Endothelial cell of umbilical vein (primary cell): Measurements from ENCODE around the gene TNPO2. TPM values are rescaled to one million over a fixed set of nuclear protein-coding genes. Genes with fewer than 3 reads are reported as not detected.

Experiments
- BruUV-seq: library from RNA; stranded (reverse); fragments of 400-500 nt; replicated peaks from 2 replicates; lab custom pipeline; 2021; lab: Mats Ljungman, UMichigan
- CTCF ChIA-PET: fragments of 300-600, 350-600 bp; sonication (Branson Sonifier 250); formaldehyde crosslinking; loops from one replicate; lab custom pipeline; 2021; ENCODE audit warnings: antibody characterized with exemption, inconsistent platforms; lab: Charles Lee
- POLR2A ChIA-PET: fragments of 300-600, 350-600 bp; sonication (Branson Sonifier 250); formaldehyde crosslinking; loops from one replicate; lab custom pipeline; 2021; ENCODE audit warnings: antibody characterized with exemption, inconsistent platforms; lab: Charles Lee
- DNase-seq: peaks from one replicate; pipeline ENCODE4 v3.0.0-alpha.2; 2011; ENCODE audit warnings: low read depth, low spot score
- FAIRE-seq: peaks from 2 replicates; lab custom pipeline; 2011; peaks lifted over from hg19 to GRCh38; lab: Jason Lieb, UNC
- H2AFZ ChIP-seq: 2 replicates; pipeline ENCODE4 v1.6.0; 2012; ENCODE audit warnings: low read depth, low read length, control low read depth, inconsistent platforms
- H3K27ac ChIP-seq: 2 replicates; pipeline ENCODE4 v1.5.1; 2011; ENCODE audit warnings: low read depth, mild to moderate bottlenecking, control low read depth, low read length, moderate library complexity; ENCODE audit not compliant: insufficient read depth
- H3K27me3 ChIP-seq, 2 experiments: 2 replicates each; pipeline versions ENCODE4 v1.6.0 to v1.6.1; 2011; ENCODE audit warnings: low read length in 2 of 2, mixed read lengths in 1 of 2; ENCODE audit not compliant: control insufficient read depth in 2 of 2, insufficient read depth in 2 of 2
- H3K36me3 ChIP-seq, 2 experiments: 2 replicates in 1 of 2; 3 replicates in 1 of 2; pipeline ENCODE4 v1.5.1; 2011; ENCODE audit warnings: low read length in 2 of 2, mild to moderate bottlenecking in 1 of 2, moderate library complexity in 1 of 2; ENCODE audit not compliant: control insufficient read depth in 2 of 2, insufficient read depth in 2 of 2; ENCODE audit errors: extremely low read depth in 1 of 2
- H3K4me1 ChIP-seq: 3 replicates; pipeline ENCODE4 v1.5.1; 2011; ENCODE audit warnings: mild to moderate bottlenecking, low read length; ENCODE audit not compliant: control insufficient read depth, insufficient read depth; ENCODE audit errors: extremely low read depth
- H3K4me2 ChIP-seq: 2 replicates; pipeline ENCODE4 v1.6.1; 2011; ENCODE audit warnings: low read length, control low read depth, mixed read lengths; ENCODE audit not compliant: insufficient read depth
- H3K4me3 ChIP-seq, 3 experiments: fragments of 200-600 bp in 1 of 3; sonication (generic), shearing (Covaris generic) in 1 of 3; replicated peaks in 1 of 3; 2 replicates each; pipeline ENCODE4 v1.5.1; 2011 to 2016; ENCODE audit warnings: control low read depth in 3 of 3, low read length in 3 of 3, mild to moderate bottlenecking in 2 of 3, inconsistent platforms in 1 of 3, low read depth in 1 of 3, moderate library complexity in 1 of 3; ENCODE audit not compliant: insufficient read depth in 1 of 3
- H3K79me2 ChIP-seq: 2 replicates; pipeline ENCODE4 v1.6.0; 2012; ENCODE audit warnings: low read length, inconsistent platforms; ENCODE audit not compliant: control insufficient read depth, insufficient read depth
- H3K9ac ChIP-seq: replicated peaks from 2 replicates; pipeline ENCODE3; 2011; ENCODE audit warnings: low read length, control low read depth; ENCODE audit not compliant: insufficient read depth; ENCODE audit errors: extremely low read depth
- H3K9me1 ChIP-seq: replicated peaks from 3 replicates; pipeline ENCODE4 v1.6.0; 2011; ENCODE audit warnings: mild to moderate bottlenecking, low read length; ENCODE audit not compliant: control insufficient read depth, insufficient read depth; ENCODE audit errors: extremely low read depth
- H3K9me3 ChIP-seq: replicated peaks from 2 replicates; pipeline ENCODE4 v1.5.1; 2012; ENCODE audit warnings: low read length, inconsistent platforms; ENCODE audit not compliant: control insufficient read depth, insufficient read depth
- H4K20me1 ChIP-seq: replicated peaks from 2 replicates; pipeline ENCODE3; 2011; ENCODE audit warnings: mild to moderate bottlenecking, low read length; ENCODE audit not compliant: control insufficient read depth, insufficient read depth; ENCODE audit errors: extremely low read depth
- CTCF ChIP-seq, 2 donors: IDR thresholded peaks; 1 replicate in 1 of 2; 2 replicates in 1 of 2; pipeline ENCODE4 v1.5.1; 2011; ENCODE audit warnings: low read length in 2 of 2, mild to moderate bottlenecking in 2 of 2, moderate library complexity in 2 of 2, control low read depth in 1 of 2, inconsistent platforms in 1 of 2, low read depth in 1 of 2; ENCODE audit not compliant: insufficient read depth in 1 of 2; ENCODE audit errors: extremely low read depth in 1 of 2
- EZH2 ChIP-seq: IDR thresholded peaks from 2 replicates; pipeline ENCODE4 v1.6.1; 2012; ENCODE audit warnings: borderline replicate concordance, low read depth, mild to moderate bottlenecking, moderate library complexity, low read length, inconsistent platforms; ENCODE audit not compliant: severe bottlenecking
- FOS ChIP-seq: IDR thresholded peaks from 2 replicates; pipeline ENCODE4 v1.6.1; 2011; ENCODE audit warnings: mild to moderate bottlenecking, low read length, moderate library complexity, borderline replicate concordance; ENCODE audit not compliant: insufficient read depth
- GATA2 ChIP-seq: IDR thresholded peaks from 2 replicates; pipeline ENCODE4 v1.7.0; 2011; ENCODE audit warnings: low read depth, mild to moderate bottlenecking, moderate library complexity, mixed read lengths, low read length; ENCODE audit not compliant: insufficient read length, insufficient read depth
- JUN ChIP-seq: IDR thresholded peaks from 2 replicates; pipeline ENCODE4 v1.6.1; 2011; ENCODE audit warnings: borderline replicate concordance, low read depth; ENCODE audit not compliant: insufficient read length, insufficient read depth
- MAX ChIP-seq: IDR thresholded peaks from 2 replicates; pipeline ENCODE4 v1.6.1; 2011; ENCODE audit not compliant: insufficient read depth, insufficient read length
- MYC ChIP-seq: IDR thresholded peaks from one replicate; pipeline ENCODE4 v1.6.1; 2011; ENCODE audit warnings: mild to moderate bottlenecking, low read depth, low read length
- POLR2A ChIP-seq: IDR thresholded peaks from 2 replicates; pipeline ENCODE4 v1.6.1; 2012; ENCODE audit warnings: low read depth, mild to moderate bottlenecking, control low read depth, low read length
- POLR2AphosphoS5 ChIP-seq: IDR thresholded peaks from 2 replicates; pipeline ENCODE4 v1.6.1; 2012; ENCODE audit warnings: low read depth, mild to moderate bottlenecking, control low read depth, low read length, moderate library complexity; ENCODE audit not compliant: insufficient read depth
- dilution Hi-C: fragments of 300-500 bp; cut with MboI; formaldehyde crosslinking; loops from one replicate; pipeline ENCODE4 v1.15.0; 2019; ENCODE audit warnings: low sequenced_read_pairs; ENCODE audit not compliant: extremely low pct_ligation_motif_present
- intact Hi-C: fragments of 100-400 bp; cut with micrococcal nuclease; formaldehyde crosslinking; loops from one replicate; pipeline ENCODE4 v1.10.0; 2022
- polyA plus RNA-seq, 4 experiments: library from polyadenylated mRNA; depleted of rRNA in 3 of 4; stranded (reverse) in 3 of 4; unstranded in 1 of 4; fragments of >200 nt; gene quantifications; 2 replicates each; pipeline versions ENCODE4 v1.2.1 to v1.2.3, GENCODE V29; 2011 to 2012; ENCODE audit warnings: missing spikeins in 1 of 4
- total RNA-seq: library from RNA; stranded (reverse); gene quantifications from 2 replicates; pipeline ENCODE4 v1.2.3, GENCODE V29; 2021

TNPO2 gene
- total and polyA plus RNA-seq, 2 donors (not counting 3 experiments of a cell fraction or from before 2014, with no cell fraction given), result 94.5 to 98.8 TPM

DNA sequence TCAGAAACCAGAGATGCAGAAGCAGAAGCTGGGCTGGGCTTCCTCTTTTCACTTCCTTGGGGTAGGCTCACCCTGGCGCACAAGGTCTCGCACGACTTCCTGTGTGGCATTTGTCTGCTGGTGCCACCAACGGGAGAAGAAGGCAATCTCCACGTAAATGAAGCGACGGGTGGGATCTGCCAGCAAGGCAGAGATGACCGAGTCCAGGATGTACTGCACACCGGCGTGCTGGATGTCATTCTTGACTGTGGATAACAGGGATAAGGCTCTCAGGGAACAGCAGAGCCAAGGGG is 58.5 kb downstream of the TNPO2 start:
- POLR2A ChIA-PET, result no interaction called here
- dilution Hi-C loops, result no loop called here

More for the DNA sequence above, 58.5 kb downstream of the TNPO2 start:
- CTCF ChIA-PET, result interaction anchor here (1.5 to 2.1 kb wide), 2 partner anchors 26 to 98 kb away, joined by 3 to 7 read pairs; no protein-coding TSS in a partner anchor
- Histone ChIP-seq H3K27me3 (no peaks in the 10 kb centered on the region), H3K36me3 (peaks cover 0 to 3% of the 10 kb centered on the region in 2 experiments), H3K79me2 (peaks cover 11% of the 10 kb centered on the region), H3K27ac (no peak overlapping the region), H3K9me1 (no peaks in the 10 kb centered on the region), H3K4me3 (no peak overlapping the region), H3K4me1 (peaks cover 15% of the 10 kb centered on the region), H3K9ac (no peak overlapping the region), H3K9me3 (no peaks in the 10 kb centered on the region), H4K20me1 (no peaks in the 10 kb centered on the region), H2AFZ (no peak overlapping the region), H3K4me2 (no peak overlapping the region)
- TF ChIP-seq POLR2AphosphoS5, result no peak
- TF ChIP-seq JUN, result no peak
- no peak for TF ChIP-seq CTCF (IDR thresholded peaks at IDR 0.05; ENCODE audit: extremely low read depth in 1 of 2, insufficient read depth in 1 of 2, low read depth in 1 of 2, low read length in 2 of 2)
- TF ChIP-seq FOS, result no peak
- TF ChIP-seq GATA2, result no peak
- no peak for TF ChIP-seq MYC
- no peak for TF ChIP-seq POLR2A
- TF ChIP-seq EZH2, result no peak
- no peak for TF ChIP-seq MAX
- no peak for FAIRE-seq
- no peak for DNase-seq
- intact Hi-C loops, result loop anchor here (5.0 kb wide), 2 partner anchors 503 to 743 kb away; partner anchors contain the start of gene ZNF136
- BruUV-seq, result no TSS peak
